Right kidney (tissue), 1 donor: Measurements from ENCODE around the gene PTBP1.
"Not testable (repeated sequence)": the region's sequence is repeated elsewhere in the genome, so short reads cannot be mapped to it uniquely, and the experiment has no call there.

ENCODE experiments used
- DNase-seq: peaks from one replicate; pipeline ENCODE4 v3.0.0-alpha.2; 2016

PTBP1 gene

GRCh38 chr19:853614-854220 lies 56.5 kb downstream of the PTBP1 start:
- DNase-seq, result not testable (repeated sequence)

DNA sequence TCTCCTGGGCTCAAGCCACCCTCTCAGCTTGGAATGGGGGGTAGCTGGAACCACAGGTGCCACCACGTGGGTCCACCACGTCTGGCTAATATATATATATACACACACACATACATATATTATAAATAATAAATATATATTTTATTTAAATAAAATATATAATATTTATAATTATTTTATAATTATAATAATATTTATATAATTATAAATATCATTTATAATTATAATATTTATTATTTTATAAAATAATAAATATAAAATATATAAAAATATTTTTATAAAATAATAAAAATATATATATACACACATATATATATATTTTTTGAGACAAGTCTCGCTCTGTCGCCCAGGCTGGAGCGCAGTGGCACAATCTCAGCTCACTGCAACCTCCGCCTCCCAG lies 57.3 kb downstream of the PTBP1 start:
- no peak for DNase-seq

GRCh38 chr19:855142-855541 lies 57.9 kb downstream of the PTBP1 start:
- DNase-seq, result no peak

DNA sequence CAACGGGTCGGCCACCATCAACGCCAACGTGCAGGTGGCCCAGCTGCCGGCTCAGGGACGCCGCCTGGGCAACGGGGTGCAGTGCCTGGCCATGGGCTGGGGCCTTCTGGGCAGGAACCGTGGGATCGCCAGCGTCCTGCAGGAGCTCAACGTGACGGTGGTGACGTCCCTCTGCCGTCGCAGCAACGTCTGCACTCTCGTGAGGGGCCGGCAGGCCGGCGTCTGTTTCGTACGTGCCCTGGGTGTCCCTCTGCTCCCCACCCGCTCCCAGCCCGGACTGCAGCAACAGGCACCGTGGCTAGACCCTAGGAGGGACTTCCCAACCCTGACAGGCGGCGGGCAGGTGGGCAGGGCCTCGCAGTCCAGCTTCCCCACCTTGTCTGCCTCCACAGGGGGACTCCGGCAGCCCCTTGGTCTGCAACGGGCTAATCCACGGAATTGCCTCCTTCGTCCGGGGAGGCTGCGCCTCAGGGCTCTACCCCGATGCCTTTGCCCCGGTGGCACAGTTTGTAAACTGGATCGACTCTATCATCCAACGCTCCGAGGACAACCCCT lies 58.4 kb downstream of the PTBP1 start:
- no peak for DNase-seq

GRCh38 chr19:858284-858683 lies 61.0 kb downstream of the PTBP1 start:
- no peak for DNase-seq

DNA sequence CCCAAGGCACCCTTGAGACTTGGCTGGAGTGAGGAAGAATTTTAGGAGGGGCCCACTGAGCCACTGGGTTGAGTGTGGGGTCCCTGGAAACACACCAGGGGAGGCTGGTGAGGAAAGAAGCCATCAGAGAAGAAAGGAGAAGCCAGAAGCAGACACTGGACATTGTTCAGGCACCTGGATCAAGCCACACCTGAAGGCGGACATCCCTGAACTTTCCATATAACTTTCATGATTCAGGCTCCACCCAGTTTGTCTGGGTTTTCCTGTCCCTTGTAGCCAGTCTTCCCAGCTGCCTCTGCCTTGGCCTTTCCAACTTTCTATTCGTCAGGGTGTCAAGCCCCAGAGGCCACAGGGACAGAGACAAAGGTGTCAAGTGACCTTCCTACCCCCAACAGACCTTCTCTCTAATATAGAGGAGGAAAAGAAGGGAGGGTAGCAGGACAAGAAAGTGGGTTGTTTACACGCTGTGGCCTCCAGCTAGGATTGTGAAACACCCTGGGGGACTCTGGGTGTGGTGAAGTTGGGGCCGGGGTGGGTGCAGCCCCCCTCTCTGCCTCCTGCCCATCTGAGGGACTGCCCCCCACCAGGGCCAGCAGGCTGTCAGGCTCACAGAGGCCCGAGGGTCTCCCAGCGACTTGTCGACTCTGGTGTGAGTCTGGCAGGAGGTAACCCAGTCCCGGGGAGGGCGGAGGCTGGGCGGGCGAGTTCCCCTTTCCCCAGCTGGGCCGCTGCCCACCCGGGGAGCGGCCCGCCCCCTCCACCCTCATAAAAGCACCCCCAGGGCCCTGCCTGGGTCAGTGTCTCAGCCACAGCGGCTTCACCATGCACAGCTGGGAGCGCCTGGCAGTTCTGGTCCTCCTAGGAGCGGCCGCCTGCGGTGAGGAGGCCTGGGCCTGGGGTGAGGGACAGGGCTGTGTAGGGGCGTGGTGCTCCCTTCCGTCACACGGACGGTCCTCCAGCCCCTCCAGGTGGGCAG lies 61.9 kb downstream of the PTBP1 start, which contains the start of gene CFD:
TSS of gene CFD (plus strand) at position 797 of the 976 bp plus-strand sequence. CDS start at position 823, 26 bp downstream.
- no peak for DNase-seq

GRCh38 chr19:861141-861755 lies 64.0 kb downstream of the PTBP1 start:
- DNase-seq, result no peak
